ENCODE measurements around the gene SLC6A12.
A peak's percentile ranks its signal among the peaks of the same experiment; 100 is the strongest.
"Not testable (repeated sequence)": the region's sequence is repeated elsewhere in the genome, so short reads cannot be mapped to it uniquely, and the experiment has no call there.

Gene SLC6A12

GRCh38 chr12:234019-234418 is 20.1 kb upstream of the SLC6A12 start:
- no peak for DNase-seq

- no peak for DNase-seq
Observed at GRCh38 chr12:233615-233968, 19.6 kb upstream of the SLC6A12 start.

- DNase-seq: no peak
Observed at GRCh38 chr12:232731-233614, 19.0 kb upstream of the SLC6A12 start.

GRCh38 chr12:230925-231671 is 17.1 kb upstream of the SLC6A12 start:
- no peak for DNase-seq

- DNase-seq: no peak
Observed at GRCh38 chr12:229441-230191, 15.7 kb upstream of the SLC6A12 start.

- no peak for DNase-seq
Observed at GRCh38 chr12:228846-229200, 14.9 kb upstream of the SLC6A12 start.

- DNase-seq: no peak
Observed at GRCh38 chr12:227923-228845, 14.2 kb upstream of the SLC6A12 start.

GRCh38 chr12:227286-227915 is 13.4 kb upstream of the SLC6A12 start:
- no peak for DNase-seq

GRCh38 chr12:226401-226800 is 12.4 kb upstream of the SLC6A12 start:
- DNase-seq: no peak

GRCh38 chr12:225012-225411 is 11.1 kb upstream of the SLC6A12 start:
- DNase-seq: no peak

GRCh38 chr12:224330-224729 is 10.4 kb upstream of the SLC6A12 start:
- no peak for DNase-seq

GRCh38 chr12:223841-224240 is 9.9 kb upstream of the SLC6A12 start:
- DNase-seq: no peak

- DNase-seq: no peak
Observed at GRCh38 chr12:221736-222135, 7.8 kb upstream of the SLC6A12 start.

GRCh38 chr12:220946-221550 is 7.1 kb upstream of the SLC6A12 start:
- DNase-seq: no peak

- DNase-seq: no peak
Observed at GRCh38 chr12:220491-220890, 6.5 kb upstream of the SLC6A12 start.

- DNase-seq: peak in 1 of 6 experiments; percentile 18
Observed at GRCh38 chr12:219891-220352, 6.0 kb upstream of the SLC6A12 start.

- no peak for DNase-seq
Observed at GRCh38 chr12:218728-219590, 5.0 kb upstream of the SLC6A12 start.

GRCh38 chr12:218221-218620 is 4.3 kb upstream of the SLC6A12 start:
- DNase-seq: no peak

- DNase-seq: not testable (repeated sequence)
Observed at GRCh38 chr12:217029-217428, 3.1 kb upstream of the SLC6A12 start.

- DNase-seq: no peak
Observed at GRCh38 chr12:215116-215515, 1.2 kb upstream of the SLC6A12 start.

All from stimulated activated naive CD4-positive, alpha-beta T cell (primary cell).